Kidney glomerular epithelial cell (primary cell): ENCODE results near the gene MARCHF10.
A peak's percentile ranks its signal among the peaks of the same experiment; 100 is the strongest.

Experiments
- DNase-seq: peaks from one replicate; lab custom pipeline; 2025; lab: John Stamatoyannopoulos, UW

The MARCHF10 gene

DNA sequence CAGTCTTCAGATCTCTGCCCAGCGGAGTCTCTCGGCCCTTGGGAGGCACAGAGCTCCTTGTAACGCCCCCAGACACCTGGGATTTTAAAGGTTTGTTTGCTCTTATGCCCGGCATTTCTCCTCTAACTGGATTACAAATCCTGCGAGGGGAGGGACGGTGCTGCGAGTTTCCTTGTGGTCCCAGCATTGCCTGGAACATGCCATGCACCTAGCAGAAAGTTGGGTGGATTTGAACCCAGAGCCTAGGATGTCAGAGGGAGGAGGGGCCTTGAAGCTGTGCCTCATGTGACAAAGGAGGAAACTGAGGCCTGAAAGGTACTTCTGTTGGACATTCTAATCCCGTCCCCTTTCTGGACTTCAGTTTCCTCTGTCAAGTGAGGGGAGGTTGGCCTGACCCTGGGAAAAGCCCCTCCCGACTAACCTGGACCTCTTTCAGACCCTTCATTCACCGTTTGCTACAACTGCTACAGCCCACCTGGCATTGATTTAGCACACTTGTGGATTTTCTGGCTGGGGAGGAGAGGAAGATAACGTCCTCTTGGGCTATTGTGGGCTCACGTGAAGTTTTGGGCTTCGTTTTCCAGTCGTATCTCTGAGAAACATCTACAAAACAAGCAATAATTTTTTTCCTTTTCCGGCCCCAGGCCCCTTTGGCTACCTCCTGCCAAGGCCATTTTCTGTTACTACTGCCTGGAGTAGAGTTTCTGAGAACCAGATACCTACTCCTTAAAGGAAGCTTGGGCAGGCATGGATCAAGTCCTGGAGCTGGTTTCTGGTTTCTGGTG lies 149.8 kb downstream of the MARCHF10 start:
- no peak for DNase-seq

DNA sequence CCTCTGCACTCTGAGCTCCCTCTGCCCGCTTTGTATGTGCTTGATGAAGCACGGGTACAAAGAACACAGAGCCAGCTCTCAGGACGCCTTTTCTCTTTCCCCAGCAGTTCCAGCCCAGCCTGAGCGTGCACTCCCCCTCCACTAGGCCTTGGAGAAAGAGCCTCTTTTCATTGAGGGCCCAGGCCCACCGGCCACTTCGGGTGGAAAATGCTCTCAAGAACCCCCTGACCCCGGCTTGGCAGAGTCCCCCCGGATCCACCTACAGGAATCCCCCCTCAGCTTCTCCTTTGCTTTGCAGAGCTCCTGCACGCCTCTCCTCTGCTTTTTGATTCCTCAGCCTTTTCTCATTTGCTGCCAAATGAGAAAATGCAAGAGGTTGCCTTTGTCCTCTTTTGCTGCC lies 150.4 kb downstream of the MARCHF10 start:
- no peak for DNase-seq

DNA sequence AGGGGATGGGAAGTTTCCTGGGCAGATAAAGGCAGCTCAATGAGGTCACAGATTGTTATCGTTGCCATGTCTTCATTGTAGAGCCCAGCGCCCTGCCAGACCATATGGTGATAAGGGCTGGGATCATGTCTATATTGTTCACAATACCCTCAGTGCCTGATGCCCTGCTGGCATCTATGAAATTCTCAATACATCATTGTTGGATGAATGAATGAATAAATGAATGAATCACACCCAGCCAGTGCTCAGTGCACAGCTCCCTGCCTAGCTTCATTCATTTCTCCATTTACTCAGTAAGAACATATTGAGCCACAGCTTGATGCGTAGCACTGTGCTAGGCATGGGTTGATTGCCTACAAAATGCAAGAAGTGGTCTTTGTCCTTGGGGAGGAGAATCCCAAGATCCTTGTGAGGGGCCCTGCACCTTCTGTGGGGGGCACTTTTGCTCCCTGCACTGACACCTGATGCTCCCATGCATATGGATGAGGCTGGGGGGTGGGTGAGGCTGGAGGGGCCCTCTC lies 150.9 kb downstream of the MARCHF10 start:
- DNase-seq = no peak

DNA sequence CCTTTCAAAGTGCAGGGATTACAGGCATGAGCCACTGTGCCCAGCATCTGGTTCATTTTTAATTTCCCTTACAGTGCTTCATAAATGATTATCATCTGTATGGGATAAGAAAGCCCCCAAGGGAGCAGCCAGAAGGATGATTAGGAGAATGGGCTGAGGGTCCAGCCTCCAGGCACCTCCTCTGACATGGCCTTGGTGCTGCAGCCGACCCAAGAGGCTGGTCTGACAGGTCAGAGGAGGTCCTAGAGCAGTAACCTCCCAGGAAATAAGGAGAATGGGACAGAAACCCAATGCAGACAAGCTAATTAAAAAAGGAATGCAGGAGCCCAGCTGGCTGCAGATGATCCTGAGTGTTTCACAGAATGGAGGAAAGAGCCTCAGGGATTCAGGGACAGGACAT lies 151.7 kb downstream of the MARCHF10 start:
- DNase-seq = no peak

DNA sequence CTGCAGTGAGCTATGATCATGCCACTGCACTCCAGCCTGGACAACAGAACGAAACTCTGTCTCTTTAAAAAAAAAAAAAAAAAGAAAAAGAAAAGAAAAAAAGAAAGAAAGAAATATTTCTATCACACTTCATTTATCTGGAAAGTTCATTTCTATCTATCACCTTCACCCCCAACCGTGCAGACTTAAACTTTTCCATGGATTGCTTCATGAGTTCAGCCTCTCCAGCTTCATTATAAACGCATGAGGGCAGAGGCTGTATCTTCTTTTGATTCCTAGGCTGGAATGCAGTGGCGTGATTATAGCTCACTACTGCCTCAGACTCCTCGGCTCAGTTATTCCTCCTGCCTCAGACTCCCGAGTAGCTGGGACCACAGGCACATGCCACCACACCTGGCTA lies 152.5 kb downstream of the MARCHF10 start:
- no peak for DNase-seq

DNA sequence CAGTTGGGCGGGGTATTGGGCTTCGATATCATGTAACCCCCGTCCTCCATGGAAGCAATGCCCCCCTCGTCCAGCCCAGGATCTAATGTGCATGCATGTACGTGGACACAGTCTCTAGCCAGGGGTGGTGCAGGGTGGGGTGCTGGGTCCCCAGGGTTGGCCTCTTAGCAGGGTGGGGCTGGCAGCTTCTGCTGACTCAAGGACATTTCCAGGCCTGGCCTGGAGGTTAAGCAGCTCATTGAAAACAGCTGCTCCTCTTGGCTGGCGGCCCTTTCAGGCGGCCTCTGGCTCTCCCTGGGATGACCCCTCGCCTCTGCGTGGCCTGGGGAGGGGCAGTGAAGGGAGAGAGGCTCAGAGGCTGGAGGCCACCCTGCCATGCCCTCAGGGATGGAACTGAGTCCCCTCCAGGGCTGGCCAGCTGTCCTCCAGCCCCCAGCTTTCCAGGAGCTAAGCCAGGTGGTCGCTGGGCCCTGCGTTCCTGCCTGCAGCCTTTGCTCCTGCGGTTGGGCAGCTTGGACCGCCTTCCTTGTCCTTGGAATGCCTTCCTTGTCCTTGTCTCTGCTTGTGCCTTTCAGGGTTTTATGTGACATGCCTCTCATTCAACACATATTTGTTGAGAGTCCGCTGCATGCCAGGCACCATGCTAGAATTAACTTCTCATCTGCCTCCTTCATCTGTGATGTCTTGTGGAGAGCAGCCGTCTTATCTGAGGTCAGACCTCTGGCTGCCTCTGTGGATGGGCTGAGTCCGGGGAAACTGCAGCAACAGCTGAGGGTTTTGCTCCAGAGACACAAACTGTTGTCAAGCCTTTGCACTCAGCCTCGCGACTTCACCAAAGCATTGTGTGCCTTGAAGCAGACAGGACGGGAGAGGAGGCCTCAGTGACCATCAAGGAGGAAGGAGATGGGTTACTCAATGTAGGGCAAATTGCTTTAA lies 154.0 kb downstream of the MARCHF10 start:
- no peak for DNase-seq

DNA sequence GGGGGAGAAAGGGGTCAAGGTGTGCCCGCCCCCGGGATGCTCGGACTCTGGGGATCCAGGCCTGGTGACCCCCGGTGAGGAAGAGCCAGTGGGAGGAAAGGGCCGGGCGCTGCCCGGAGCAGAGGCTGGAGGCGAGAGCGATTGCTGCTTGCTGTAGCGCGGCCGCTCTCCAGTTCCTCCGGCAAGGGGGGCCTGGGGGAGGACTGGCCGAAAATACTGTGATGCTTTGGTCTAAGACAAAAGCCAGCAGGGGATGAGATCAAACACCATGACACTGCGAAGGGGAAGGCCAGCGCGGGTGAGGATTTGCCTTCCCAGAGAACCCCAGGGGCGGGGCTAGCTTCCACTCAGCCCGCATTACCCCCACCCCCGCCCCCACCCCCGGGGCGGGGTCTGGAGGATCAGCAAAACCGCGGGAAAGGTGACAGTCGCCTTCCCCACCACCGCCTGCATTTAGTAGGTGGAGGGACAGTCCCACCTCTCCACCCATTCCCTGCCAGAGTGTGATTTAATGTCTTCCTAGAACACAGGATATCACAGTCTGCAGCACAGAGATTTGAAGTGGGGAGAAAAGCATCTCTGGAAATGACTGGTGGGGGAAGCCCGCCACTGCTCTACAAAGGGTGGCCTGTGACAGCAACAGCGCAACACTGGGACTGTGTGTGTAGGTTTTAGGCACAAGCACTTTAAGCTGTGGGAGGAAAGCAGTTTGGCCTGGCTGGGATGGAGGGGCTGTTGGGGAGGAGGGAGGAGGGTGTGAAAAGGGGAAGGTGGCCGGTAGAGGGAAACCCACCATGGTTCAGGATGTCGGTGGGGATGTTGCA lies 154.9 kb downstream of the MARCHF10 start:
- peak; percentile 25 for DNase-seq

DNA sequence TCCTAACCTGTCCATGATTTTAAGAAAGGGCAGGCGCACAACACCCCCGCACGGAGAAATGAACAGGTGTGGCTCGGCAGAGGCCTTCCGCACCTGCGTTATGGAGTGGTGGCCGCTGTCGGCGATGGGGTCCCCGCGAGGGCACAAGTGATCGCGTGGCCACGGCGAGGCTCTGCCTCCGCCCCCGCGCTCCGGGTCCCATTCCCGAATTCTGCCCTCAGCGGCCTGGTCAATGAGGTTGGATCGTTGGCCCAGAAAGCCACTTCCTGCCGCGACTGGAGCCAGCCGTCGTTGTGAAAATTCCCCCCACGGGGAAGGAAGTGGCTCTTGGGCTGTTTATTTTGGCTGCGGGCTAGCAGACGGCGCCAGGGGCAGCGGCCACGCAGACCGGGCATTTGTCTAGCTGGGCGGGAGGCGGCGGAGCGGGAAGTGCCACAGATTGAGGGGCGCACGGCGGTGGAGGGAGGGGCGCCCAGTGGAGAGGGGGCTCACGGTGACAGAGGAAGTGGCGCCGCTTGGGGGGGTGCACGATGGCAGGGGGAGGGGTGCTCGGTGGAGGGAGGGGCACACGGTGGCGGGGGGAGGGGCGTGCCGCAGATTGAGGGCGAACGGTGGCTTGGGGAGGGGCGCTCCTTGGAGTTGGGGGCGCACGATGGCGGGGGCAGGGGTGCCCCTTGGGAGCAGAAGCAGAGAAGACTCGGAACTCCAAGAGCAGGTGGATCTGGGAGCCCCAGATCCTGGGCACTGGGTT lies 155.7 kb downstream of the MARCHF10 start:
- peak; percentile 37 for DNase-seq
